ENCODE data around the gene RNF19B.

RNF19B gene

GRCh38 chr1:32964461-32965250 lies at the start of gene RNF19B:
Gene RNF19B (minus strand): TSS chr1:32964809. CDS start chr1:32964685, 124 bp downstream.
- H3K27ac ChIP-seq, result peak within 1 kb of the TSS; percentile 74
- TF ChIP-seq ZFX (IDR thresholded peaks at IDR 0.05), result peak; percentile 67; the same call in 1 of the 2 replicates
- no peak for TF ChIP-seq CTCF (conservative IDR thresholded peaks at IDR 0.05)

- TF ChIP-seq ZFX (IDR thresholded peaks at IDR 0.05) (no peak), CTCF (conservative IDR thresholded peaks at IDR 0.05) (no peak)
- H3K27ac ChIP-seq, result no peak overlapping the region; the same call in 1 of the 2 replicates
Measured at GRCh38 chr1:33013791-33014190, 49.2 kb upstream of the RNF19B start.

DNA sequence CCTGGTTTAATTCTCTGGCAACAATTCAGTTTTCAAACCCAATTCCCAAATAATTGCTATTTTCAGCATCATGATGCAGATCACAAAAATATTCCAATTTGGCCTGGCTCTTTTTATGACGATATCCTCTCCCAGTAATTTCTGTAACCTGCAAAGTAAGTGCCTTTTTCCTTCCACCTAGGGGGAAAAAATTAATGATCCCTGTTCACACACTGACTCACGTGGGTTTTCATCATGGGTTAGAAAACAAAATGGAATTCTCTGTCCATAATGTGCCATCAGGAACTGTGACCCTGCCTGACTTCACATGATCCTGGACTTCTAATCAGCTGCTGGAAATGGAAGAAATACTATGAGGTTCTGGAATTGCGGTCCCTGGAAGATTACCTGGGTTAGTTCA lies 47.6 kb upstream of the RNF19B start:
- peak overlapping the region; percentile 28; the same call in 1 of the 2 replicates for H3K27ac ChIP-seq
- no peak for TF ChIP-seq CTCF (conservative IDR thresholded peaks at IDR 0.05)
- TF ChIP-seq ZFX (IDR thresholded peaks at IDR 0.05), result no peak

DNA sequence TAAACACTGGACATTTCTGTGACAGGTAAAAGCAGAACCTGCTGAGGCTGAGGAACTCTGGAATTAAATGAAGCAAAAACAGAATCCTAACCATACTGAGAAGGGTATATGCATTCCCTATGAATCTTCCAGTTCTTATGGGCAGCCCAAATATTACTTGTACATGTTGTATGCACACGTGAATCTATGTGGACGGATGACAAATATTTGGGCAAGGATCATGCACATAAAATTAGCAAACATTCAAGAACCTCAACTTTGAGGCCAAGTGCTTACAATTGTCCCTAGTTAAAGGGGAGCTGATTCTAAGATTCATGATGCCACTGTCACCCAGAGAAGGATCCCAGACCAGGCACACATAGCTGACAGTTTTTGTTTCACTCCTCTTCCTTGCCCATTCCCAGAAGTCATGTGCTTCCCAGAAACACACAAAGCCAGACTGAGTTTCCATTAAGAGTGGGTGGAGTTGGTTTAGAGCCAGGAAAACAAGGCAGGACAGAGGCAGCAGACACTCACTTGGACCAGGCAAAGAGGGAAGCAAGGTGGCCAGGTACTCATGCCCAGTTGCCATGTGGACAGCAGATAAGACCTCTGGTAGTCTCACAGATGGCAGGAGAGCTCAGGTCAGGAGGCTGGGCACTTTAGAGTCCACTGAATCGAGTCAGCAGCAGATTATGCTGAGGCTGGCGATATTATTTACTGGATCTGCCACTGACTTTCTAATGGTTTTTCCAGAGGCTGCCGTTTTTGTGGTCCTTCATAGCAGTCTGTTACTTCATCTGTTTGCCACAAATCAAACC lies 46.5 kb upstream of the RNF19B start:
- TF ChIP-seq ZFX (IDR thresholded peaks at IDR 0.05) (no peak), CTCF (conservative IDR thresholded peaks at IDR 0.05) (no peak)
- peak overlapping the region; percentile 62 for H3K27ac ChIP-seq

GRCh38 chr1:33009561-33009960 lies 45.0 kb upstream of the RNF19B start:
- peak overlapping the region; percentile 75; the same call in 1 of the 2 replicates for H3K27ac ChIP-seq
- no peak for TF ChIP-seq CTCF (conservative IDR thresholded peaks at IDR 0.05)
- TF ChIP-seq ZFX (IDR thresholded peaks at IDR 0.05), result no peak

GRCh38 chr1:33008051-33008914 lies 43.7 kb upstream of the RNF19B start:
- TF ChIP-seq CTCF (conservative IDR thresholded peaks at IDR 0.05) (no peak), ZFX (IDR thresholded peaks at IDR 0.05) (no peak)
- peak overlapping the region; percentile 75 for H3K27ac ChIP-seq

Measured in C4-2B (cell line).